K562 (cell line): ENCODE measurements around the gene CACTIN. TPM values are rescaled to one million over a fixed set of nuclear protein-coding genes. Genes with fewer than 3 reads are reported as not detected.

Source experiments
- ATAC-seq: fragments of 200-7000 bp; cut with Tn5 transposase; 3 replicates; pipeline ENCODE4 v1.9.1; 2020; ENCODE audit warnings: moderate library complexity
- BruUV-seq: library from RNA; stranded (reverse); fragments of 400-500 nt; replicated peaks from 2 replicates; lab custom pipeline; 2021; lab: Mats Ljungman, UMichigan
- CTCF ChIA-PET: fragments of 300-600 bp; formaldehyde crosslinking; extraction: SDS; loops from one replicate; lab custom pipeline; 2021; ENCODE audit warnings: low intra/inter-chr PET ratio; lab: Yijun Ruan, JAX
- POLR2A ChIA-PET: fragments of 300-600, 350-650 bp; sonication (Branson Sonifier 250); formaldehyde crosslinking; extraction: SDS; loops from one replicate; lab custom pipeline; 2021; ENCODE audit warnings: antibody characterized with exemption, inconsistent platforms; lab: Yijun Ruan, JAX
- DNase-seq, 4 experiments: peaks; one replicate each; pipeline versions ENCODE4 v3.0.0 to v3.0.0-alpha.2; 2011 to 2018; ENCODE audit warnings: low spot score in 3 of 4, mixed read lengths in 3 of 4; ENCODE audit errors: extremely low read depth in 1 of 4
- FAIRE-seq: peaks from 2 replicates; lab custom pipeline; 2011; peaks lifted over from hg19 to GRCh38; lab: Jason Lieb, UNC
- H2AFZ ChIP-seq: 2 replicates; pipeline ENCODE4 v1.6.0; 2011; ENCODE audit warnings: low read depth, low read length, control low read depth, inconsistent platforms
- H3K27ac ChIP-seq: fragments of 200-600 bp; 3 replicates; pipeline ENCODE4 v1.8.0; 2011; ENCODE audit warnings: low read depth, mild to moderate bottlenecking, control low read depth, inconsistent platforms, low read length, moderate library complexity, mixed read lengths; ENCODE audit errors: extremely low read depth
- H3K27me3 ChIP-seq, 2 experiments: fragments of 300-600 bp in 1 of 2; 2 replicates in 1 of 2; 3 replicates in 1 of 2; pipeline versions ENCODE4 v1.6.0 to v1.8.0; 2011; ENCODE audit warnings: inconsistent platforms in 2 of 2, low read length in 2 of 2, mild to moderate bottlenecking in 1 of 2, mixed read lengths in 1 of 2, moderate library complexity in 1 of 2; ENCODE audit not compliant: control insufficient read depth in 2 of 2, insufficient read depth in 2 of 2
- H3K36me3 ChIP-seq: fragments of 300-600 bp; 3 replicates; pipeline ENCODE4 v1.8.0; 2011; ENCODE audit warnings: mild to moderate bottlenecking, low read length, inconsistent platforms; ENCODE audit not compliant: control insufficient read depth, insufficient read depth
- H3K4me1 ChIP-seq, 2 experiments: fragments of 200-600 bp in 1 of 2; replicated peaks in 1 of 2; 2 replicates in 1 of 2; 3 replicates in 1 of 2; pipeline versions ENCODE4 v1.5.1 to v1.8.0; 2011; ENCODE audit warnings: inconsistent platforms in 2 of 2, low read length in 2 of 2, mild to moderate bottlenecking in 1 of 2, mixed read lengths in 1 of 2, moderate library complexity in 1 of 2; ENCODE audit not compliant: control insufficient read depth in 2 of 2, insufficient read depth in 2 of 2
- H3K4me2 ChIP-seq: 2 replicates; pipeline ENCODE4 v1.6.1; 2011; ENCODE audit warnings: low read length, control low read depth, inconsistent platforms, mixed read lengths; ENCODE audit not compliant: insufficient read depth
- H3K4me3 ChIP-seq: fragments of 200-600 bp; sonication (generic), shearing (Covaris generic); 2 replicates; pipeline ENCODE4 v1.5.1; 2016; ENCODE audit warnings: control low read depth, inconsistent platforms
- H3K79me2 ChIP-seq: fragments of 200-600 bp; 3 replicates; pipeline ENCODE4 v1.8.0; 2011; ENCODE audit warnings: low read length, inconsistent platforms; ENCODE audit not compliant: control insufficient read depth, insufficient read depth
- H3K9ac ChIP-seq, 2 experiments: 2 replicates each; pipeline versions ENCODE4 v1.6.0 to v1.6.1; 2011; ENCODE audit warnings: low read depth in 2 of 2, low read length in 2 of 2, control low read depth in 1 of 2, inconsistent platforms in 1 of 2, mild to moderate bottlenecking in 1 of 2, mixed read lengths in 1 of 2; ENCODE audit not compliant: insufficient read depth in 1 of 2
- H3K9me1 ChIP-seq: one replicate; pipeline ENCODE4 v1.6.0; 2011; ENCODE audit warnings: inconsistent platforms, mild to moderate bottlenecking, low read length, moderate library complexity; ENCODE audit not compliant: control insufficient read depth, insufficient read depth
- H3K9me3 ChIP-seq: replicated peaks from 2 replicates; pipeline ENCODE4 v1.5.1; 2011; ENCODE audit warnings: low read depth, low read length, inconsistent platforms; ENCODE audit not compliant: control insufficient read depth, insufficient read depth
- H4K20me1 ChIP-seq: replicated peaks from 2 replicates; pipeline ENCODE4 v1.6.1; 2011; ENCODE audit warnings: low read length, inconsistent platforms, mixed read lengths; ENCODE audit not compliant: control insufficient read depth, insufficient read depth
- ARID3A ChIP-seq: IDR thresholded peaks from 2 replicates; pipeline ENCODE4 v1.6.1; 2012; ENCODE audit warnings: low read depth, low read length, improper control_type of control experiment, borderline replicate concordance
- E2F8 ChIP-seq: fragments of 450-650 bp; IDR thresholded peaks from 2 replicates; pipeline ENCODE4 v1.7.1; 2018; ENCODE audit warnings: mild to moderate bottlenecking, low read depth; ENCODE audit not compliant: partially characterized antibody
- ELK3 ChIP-seq: fragments of 450-650 bp; formaldehyde crosslinking; IDR thresholded peaks from 2 replicates; pipeline ENCODE4 v1.4.0; 2020; ENCODE audit warnings: mild to moderate bottlenecking
- HDAC6 ChIP-seq: IDR thresholded peaks from 2 replicates; pipeline ENCODE4 v1.6.1; 2012; ENCODE audit warnings: low read depth, mild to moderate bottlenecking, control low read depth, inconsistent platforms, low read length, moderate library complexity
- HDGF ChIP-seq: fragments of 450-650 bp; IDR thresholded peaks from 2 replicates; pipeline ENCODE4 v1.6.1; 2016
- ZBED1 ChIP-seq: IDR thresholded peaks from 2 replicates; pipeline ENCODE4 v1.6.1; 2014
- ZNF121 ChIP-seq: sonication (generic); formaldehyde crosslinking; conservative IDR thresholded peaks from 2 replicates; pipeline ENCODE4 v1.8.0; 2022; ENCODE audit warnings: missing genetic modification reagents
- ZNF384 ChIP-seq: IDR thresholded peaks from 2 replicates; pipeline ENCODE4 v1.6.1; 2012; ENCODE audit warnings: low read depth, low read length, improper control_type of control experiment
- ZNF609 ChIP-seq: sonication (generic); formaldehyde crosslinking; IDR thresholded peaks from 2 replicates; pipeline ENCODE4 v1.8.1; 2023; ENCODE audit warnings: missing genetic modification reagents, mild to moderate bottlenecking, borderline replicate concordance
- ZNF766 ChIP-seq: fragments of 200-800 bp; sonication (Bioruptor generic); conservative IDR thresholded peaks from 2 replicates; pipeline ENCODE4 v1.6.1; 2016; ENCODE audit warnings: missing genetic modification characterization, missing compliant biosample characterization
- ZZZ3 ChIP-seq: fragments of 450-650 bp; IDR thresholded peaks from 2 replicates; pipeline ENCODE4 v1.6.1; 2016; ENCODE audit warnings: antibody characterized with exemption, mild to moderate bottlenecking, moderate library complexity
- WGBS: fragments of 100-300 bp; shearing (Covaris generic); methylation state at CpG from one replicate; pipeline ENCODE4 v1.1.6; 2016; ENCODE audit warnings: low coverage, mixed read lengths; ENCODE audit not compliant: insufficient coverage; ENCODE audit errors: missing lambda C conversion rate; 5-methylcytosine and 5-hydroxymethylcytosine counted together
- in situ Hi-C: fragments of 300-500 bp; cut with MboI; formaldehyde crosslinking; loops from 4 replicates; pipeline ENCODE4 v1.15.0; 2018; ENCODE audit warnings: inconsistent platforms, mixed read lengths
- intact Hi-C: fragments of 100-400 bp; cut with micrococcal nuclease; formaldehyde crosslinking; loops from 2 replicates; pipeline ENCODE4 v1.14.2; 2022
- polyA plus RNA-seq, 8 experiments: library from polyadenylated mRNA; depleted of rRNA in 4 of 8; stranded (reverse) in 5 of 8; unstranded in 3 of 8; fragments of >200 nt; fragmentation: Nextera tagmentation in 2 of 8; fragmentation: Illumina TruSeq in 1 of 8; extraction: Ambion mirVana in 2 of 8; extraction: Trizol in 1 of 8; gene quantifications; 2 replicates each; pipeline versions ENCODE4 v1.2.1 to v1.2.3, GENCODE V29; 2011 to 2014; ENCODE audit warnings: inconsistent platforms in 1 of 8, missing spikeins in 1 of 8
- total RNA-seq, 7 experiments: library from RNA; depleted of rRNA in 6 of 7; stranded (reverse); fragments of >200 nt in 6 of 7; fragmentation: Illumina TruSeq in 2 of 7; extraction: Trizol in 2 of 7; gene quantifications; 2 replicates each; pipeline versions ENCODE4 v1.2.1 to v1.2.3, GENCODE V29; 2011 to 2021; ENCODE audit warnings: low replicate concordance in 1 of 7

The CACTIN gene
- total and polyA plus RNA-seq, 9 of the 15 experiments (the other 6 are each of a cell fraction or from before 2014, with no cell fraction given): 0.15 to 49.2 (median 15.0) TPM

GRCh38 chr19:3590991-3591659 is 35.5 kb downstream of the CACTIN start:
- no peak for ATAC-seq
- in situ Hi-C loops: no loop called here
- WGBS: 52% methylated on average over 8 of the region's 8 CpGs
- Histone ChIP-seq H3K4me2 (no peak overlapping the region), H4K20me1 (no peaks in the 10 kb centered on the region), H3K9me3 (peaks cover 14% of the 10 kb centered on the region), H3K4me3 (no peak overlapping the region), H3K9ac (no peak overlapping the region), H3K4me1 (peaks cover 0 to 23% of the 10 kb centered on the region in 2 experiments; a peak in 2 of 5 replicates), H3K9me1 (no peaks in the 10 kb centered on the region), H2AFZ (no peak overlapping the region), H3K79me2 (no peaks in the 10 kb centered on the region), H3K27me3 (no peaks in the 10 kb centered on the region), H3K36me3 (peaks cover 3% of the 10 kb centered on the region; the same call in 1 of the 3 replicates), H3K27ac (no peak overlapping the region)
- POLR2A ChIA-PET: interaction anchor here (0.6 to 3.1 kb wide), 11 partner anchors 8 to 83 kb away, joined by 3 to 29 read pairs (median 4); partner anchors contain the start of gene TBXA2R
- CTCF ChIA-PET: no interaction called here
- no TSS peak for BruUV-seq
- intact Hi-C loops: no loop called here
- no peak for FAIRE-seq
- DNase-seq: no peak
- TF ChIP-seq ZNF384: no peak
- TF ChIP-seq ZNF766 (CRISPR knock-in tag): no peak
- TF ChIP-seq E2F8: peak; percentile 39
- TF ChIP-seq ELK3: no peak
- TF ChIP-seq ZZZ3: no peak
- no peak for TF ChIP-seq HDAC6
- TF ChIP-seq ARID3A: no peak
- no peak for TF ChIP-seq ZBED1
- TF ChIP-seq ZNF121 (CRISPR knock-in tag): no peak
- no peak for TF ChIP-seq ZNF609
- no peak for TF ChIP-seq HDGF
